Ovary (tissue), 3 donors: ENCODE data around the gene CTNNA3.

ENCODE experiments used
- CTCF ChIP-seq, 3 donors: fragments of 450-650 bp in 2 of 3; fragments of 200-600 bp in 1 of 3; IDR thresholded peaks; one replicate each; pipeline versions ENCODE4 v1.5.1 to v1.8.0; 2016 to 2022; ENCODE audit warnings: antibody characterized with exemption in 3 of 3, mild to moderate bottlenecking in 1 of 3
- EP300 ChIP-seq: sonication (generic); formaldehyde crosslinking; IDR thresholded peaks from one replicate; pipeline ENCODE4 v1.6.1; 2017; ENCODE audit warnings: antibody characterized with exemption
- donor health status: DM: no; HTN: no; CAD: no.

- TF ChIP-seq CTCF (IDR thresholded peaks at IDR 0.05): no peak
- TF ChIP-seq EP300: no peak
Observed at GRCh38 chr10:66294538-66294937, 1401.5 kb downstream of the CTNNA3 start.
